Measurements from ENCODE around the gene GUCY2C.

GUCY2C gene

GRCh38 chr12:14619741-14620501 is 76.5 kb downstream of the GUCY2C start:
- no peak for DNase-seq (ENCODE audit: low spot score)

- peak; percentile 12 for DNase-seq (ENCODE audit: low spot score)
These were observed 77.4 kb downstream of the GUCY2C start for GRCh38 chr12:14618983-14619382.

GRCh38 chr12:14614704-14615121 is 81.7 kb downstream of the GUCY2C start:
- DNase-seq (ENCODE audit: low spot score) = peak; percentile 2

GRCh38 chr12:14613718-14614117 is 82.7 kb downstream of the GUCY2C start:
- no peak for DNase-seq (ENCODE audit: low spot score)

GRCh38 chr12:14612898-14613445 is 83.4 kb downstream of the GUCY2C start:
- no peak for DNase-seq (ENCODE audit: low spot score)

- DNase-seq (ENCODE audit: low spot score) = no peak
These were observed 84.1 kb downstream of the GUCY2C start for GRCh38 chr12:14612250-14612649.

GRCh38 chr12:14611640-14612203 is 84.7 kb downstream of the GUCY2C start:
- DNase-seq (ENCODE audit: low spot score) = no peak

GRCh38 chr12:14607568-14607967 is 88.8 kb downstream of the GUCY2C start:
- no peak for DNase-seq (ENCODE audit: low spot score)

- DNase-seq (ENCODE audit: low spot score) = no peak
These were observed 90.9 kb downstream of the GUCY2C start for GRCh38 chr12:14605401-14605989.

GRCh38 chr12:14601692-14602478 is 94.5 kb downstream of the GUCY2C start:
- no peak for DNase-seq (ENCODE audit: low spot score)

- no peak for DNase-seq (ENCODE audit: low spot score)
These were observed 98.9 kb downstream of the GUCY2C start for GRCh38 chr12:14597480-14597879.

- no peak for DNase-seq (ENCODE audit: low spot score)
These were observed 104.7 kb downstream of the GUCY2C start for GRCh38 chr12:14591719-14592118.

- no peak for DNase-seq (ENCODE audit: low spot score)
These were observed 107.0 kb downstream of the GUCY2C start for GRCh38 chr12:14589169-14590004.

- no peak for DNase-seq (ENCODE audit: low spot score)
These were observed 107.8 kb downstream of the GUCY2C start for GRCh38 chr12:14588571-14588970.

GRCh38 chr12:14578646-14579045 is 117.8 kb downstream of the GUCY2C start:
- DNase-seq (ENCODE audit: low spot score) = no peak

GRCh38 chr12:14577344-14577743 is 119.1 kb downstream of the GUCY2C start:
- DNase-seq (ENCODE audit: low spot score) = peak; percentile 2

GRCh38 chr12:14576896-14577295 is 119.5 kb downstream of the GUCY2C start:
- DNase-seq (ENCODE audit: low spot score) = no peak

GRCh38 chr12:14575585-14575984 is 120.8 kb downstream of the GUCY2C start:
- no peak for DNase-seq (ENCODE audit: low spot score)

GRCh38 chr12:14573118-14573517 is 123.3 kb downstream of the GUCY2C start:
- DNase-seq (ENCODE audit: low spot score) = no peak

GRCh38 chr12:14572401-14572800 is 124.0 kb downstream of the GUCY2C start:
- no peak for DNase-seq (ENCODE audit: low spot score)

- no peak for DNase-seq (ENCODE audit: low spot score)
These were observed 124.6 kb downstream of the GUCY2C start for GRCh38 chr12:14571779-14572178.
